ENCODE measurements around the gene PFKFB1. TPM values are rescaled to one million over a fixed set of nuclear protein-coding genes. Genes with fewer than 3 reads are reported as not detected.

PFKFB1 gene
- total and polyA plus RNA-seq, 8 donors = 0.18 to 0.60 (median 0.47) TPM; not detected in 1

- Histone ChIP-seq H3K36me3 (no peaks in the 10 kb centered on the region), H3K4me1 (no peaks in the 10 kb centered on the region), H3K9me3 (no peaks in the 10 kb centered on the region), H3K27me3 (peaks cover 0 to 5% of the 10 kb centered on the region in 2 donors), H3K4me3 (no peak overlapping the region), H3K27ac (no peak overlapping the region)
- TF ChIP-seq, protein P1, sequence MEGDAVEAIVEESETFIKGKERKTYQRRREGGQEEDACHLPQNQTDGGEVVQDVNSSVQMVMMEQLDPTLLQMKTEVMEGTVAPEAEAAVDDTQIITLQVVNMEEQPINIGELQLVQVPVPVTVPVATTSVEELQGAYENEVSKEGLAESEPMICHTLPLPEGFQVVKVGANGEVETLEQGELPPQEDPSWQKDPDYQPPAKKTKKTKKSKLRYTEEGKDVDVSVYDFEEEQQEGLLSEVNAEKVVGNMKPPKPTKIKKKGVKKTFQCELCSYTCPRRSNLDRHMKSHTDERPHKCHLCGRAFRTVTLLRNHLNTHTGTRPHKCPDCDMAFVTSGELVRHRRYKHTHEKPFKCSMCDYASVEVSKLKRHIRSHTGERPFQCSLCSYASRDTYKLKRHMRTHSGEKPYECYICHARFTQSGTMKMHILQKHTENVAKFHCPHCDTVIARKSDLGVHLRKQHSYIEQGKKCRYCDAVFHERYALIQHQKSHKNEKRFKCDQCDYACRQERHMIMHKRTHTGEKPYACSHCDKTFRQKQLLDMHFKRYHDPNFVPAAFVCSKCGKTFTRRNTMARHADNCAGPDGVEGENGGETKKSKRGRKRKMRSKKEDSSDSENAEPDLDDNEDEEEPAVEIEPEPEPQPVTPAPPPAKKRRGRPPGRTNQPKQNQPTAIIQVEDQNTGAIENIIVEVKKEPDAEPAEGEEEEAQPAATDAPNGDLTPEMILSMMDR (IDR thresholded peaks at IDR 0.05) = no peak
- ATAC-seq = no peak
- DNase-seq = no peak
- intact Hi-C loops (cut with DNase I) = no loop called here
These were observed 14.6 kb downstream of the PFKFB1 start for GRCh38 chrX:54979432-54979831.

GRCh38 chrX:54978448-54978847 lies 15.5 kb downstream of the PFKFB1 start:
- no peak overlapping the region for H3K27ac ChIP-seq
- ATAC-seq (no peak), DNase-seq (no peak)
- H3K27me3 ChIP-seq = peaks cover 0 to 5% of the 10 kb centered on the region in 2 donors
- H3K36me3 ChIP-seq = no peaks in the 10 kb centered on the region
- no peak overlapping the region for H3K4me3 ChIP-seq
- no peaks in the 10 kb centered on the region for H3K9me3 ChIP-seq
- no peaks in the 10 kb centered on the region for H3K4me1 ChIP-seq
- intact Hi-C loops (cut with DNase I) = no loop called here
- TF ChIP-seq, protein P1 (IDR thresholded peaks at IDR 0.05) = no peak

DNA sequence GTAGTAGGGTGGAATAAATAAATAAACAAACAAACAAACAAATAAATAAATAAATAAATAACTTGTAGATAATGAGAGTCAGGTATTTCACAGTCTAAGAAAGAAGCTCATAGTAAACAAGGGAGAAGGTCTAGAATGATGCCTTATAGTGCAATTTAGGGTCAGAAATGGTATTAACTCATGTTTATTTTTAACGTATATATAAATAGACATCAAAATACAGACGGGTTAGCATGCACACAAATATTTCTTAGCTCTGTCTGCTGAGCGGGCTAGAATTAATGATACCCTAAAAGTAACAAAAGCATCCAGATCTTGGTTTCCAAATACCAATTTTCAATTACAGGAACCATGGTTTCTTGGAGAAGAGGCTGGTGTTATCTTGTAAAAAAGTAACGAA lies 16.6 kb downstream of the PFKFB1 start:
- no peak overlapping the region for H3K4me3 ChIP-seq
- peaks cover 0 to 5% of the 10 kb centered on the region in 2 donors for H3K27me3 ChIP-seq
- ATAC-seq (no peak), DNase-seq (no peak)
- intact Hi-C loops (cut with DNase I) = no loop called here
- no peaks in the 10 kb centered on the region for H3K4me1 ChIP-seq
- no peaks in the 10 kb centered on the region for H3K9me3 ChIP-seq
- TF ChIP-seq, protein P1 (IDR thresholded peaks at IDR 0.05) = no peak
- no peak overlapping the region for H3K27ac ChIP-seq
- H3K36me3 ChIP-seq = no peaks in the 10 kb centered on the region

GRCh38 chrX:54964766-54965497 lies 29.1 kb downstream of the PFKFB1 start:
- Histone ChIP-seq H3K4me1 (no peaks in the 10 kb centered on the region), H3K27ac (no peak overlapping the region), H3K4me3 (no peak overlapping the region), H3K36me3 (no peaks in the 10 kb centered on the region), H3K27me3 (no peaks in the 10 kb centered on the region), H3K9me3 (no peaks in the 10 kb centered on the region)
- no peak for ATAC-seq
- no peak for DNase-seq
- TF ChIP-seq, protein P1 (IDR thresholded peaks at IDR 0.05) = no peak
- intact Hi-C loops (cut with DNase I) = no loop called here

DNA sequence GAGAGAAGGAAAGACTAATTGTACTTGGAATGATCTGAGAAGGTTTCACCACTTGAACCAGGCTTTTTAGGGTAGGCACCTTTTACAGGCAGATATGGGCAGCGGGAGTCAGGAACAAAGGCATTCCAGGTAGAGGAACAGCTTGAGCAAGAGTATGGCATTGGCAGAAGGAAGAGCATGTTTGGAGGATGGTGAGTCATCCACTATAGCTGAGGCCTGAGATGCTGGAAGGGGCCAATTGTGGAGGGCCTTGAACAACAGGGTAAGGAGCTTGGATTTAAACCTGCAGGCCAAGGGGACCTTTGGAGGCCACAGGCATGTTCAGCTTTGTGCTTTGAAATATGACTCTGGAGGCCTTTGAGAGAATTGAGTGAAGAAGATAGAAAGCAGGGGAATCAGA lies 32.2 kb downstream of the PFKFB1 start:
- Histone ChIP-seq H3K36me3 (no peaks in the 10 kb centered on the region), H3K4me3 (no peak overlapping the region), H3K4me1 (no peaks in the 10 kb centered on the region), H3K27me3 (no peaks in the 10 kb centered on the region), H3K27ac (no peak overlapping the region), H3K9me3 (no peaks in the 10 kb centered on the region)
- TF ChIP-seq, protein P1 (IDR thresholded peaks at IDR 0.05) = no peak
- intact Hi-C loops (cut with DNase I) = no loop called here
- ATAC-seq (no peak), DNase-seq (no peak)

Data from left lung (tissue), 10 donors.